Natural killer cell (primary cell): Measurements from ENCODE around the gene CCND3. TPM values are rescaled to one million over a fixed set of nuclear protein-coding genes. Genes with fewer than 3 reads are reported as not detected.
"Not testable (repeated sequence)": the region's sequence is repeated elsewhere in the genome, so short reads cannot be mapped to it uniquely, and the experiment has no call there.

Experiments used
- ATAC-seq, 3 donors: fragments of 150-1000 bp in 2 of 3; fragments of 200-7000 bp in 1 of 3; cut with Tn5 transposase; 1 replicate in 1 of 3; 2 replicates in 2 of 3; pipeline ENCODE4 v1.10.0; 2021; ENCODE audit warnings: mild to moderate bottlenecking in 2 of 3, moderate library complexity in 2 of 3
- DNase-seq, 2 donors: peaks; one replicate each; pipeline versions ENCODE4 v3.0.0 to v3.0.0-alpha.2; 2013 to 2021; ENCODE audit warnings: mixed read lengths in 1 of 2
- H3K27ac ChIP-seq: one replicate; pipeline ENCODE4 v1.5.1; 2013; ENCODE audit warnings: mild to moderate bottlenecking, low read length
- H3K27me3 ChIP-seq: one replicate; pipeline ENCODE4 v1.6.1; 2013; ENCODE audit warnings: low read length; ENCODE audit not compliant: control insufficient read depth, insufficient read depth
- H3K36me3 ChIP-seq: one replicate; pipeline ENCODE4 v1.6.1; 2013; ENCODE audit warnings: low read length; ENCODE audit not compliant: control insufficient read depth, insufficient read depth
- H3K4me1 ChIP-seq: one replicate; pipeline ENCODE4 v1.6.1; 2013; ENCODE audit warnings: low read length; ENCODE audit not compliant: control insufficient read depth, insufficient read depth
- H3K4me3 ChIP-seq: one replicate; pipeline ENCODE4 v1.5.1; 2013; ENCODE audit warnings: low read length
- H3K9me3 ChIP-seq: one replicate; pipeline ENCODE4 v1.6.1; 2013; ENCODE audit warnings: low read length; ENCODE audit not compliant: control insufficient read depth, insufficient read depth
- H3K27ac Mint-ChIP-seq, 2 donors: one replicate each; pipeline ENCODE4 v1.8.0; 2022; ENCODE audit warnings: mild to moderate bottlenecking in 2 of 2, mixed read lengths in 2 of 2, moderate library complexity in 1 of 2
- H3K27me3 Mint-ChIP-seq, 2 donors: one replicate each; pipeline ENCODE4 v1.8.0; 2022; ENCODE audit warnings: low read depth in 2 of 2, mixed read lengths in 2 of 2
- H3K36me3 Mint-ChIP-seq: one replicate; pipeline ENCODE4 v1.8.0; 2022; ENCODE audit warnings: mixed read lengths
- H3K4me1 Mint-ChIP-seq, 2 donors: one replicate each; pipeline ENCODE4 v1.8.0; 2022; ENCODE audit warnings: mixed read lengths in 2 of 2
- H3K4me3 Mint-ChIP-seq: one replicate; pipeline ENCODE4 v1.8.0; 2022; ENCODE audit warnings: mild to moderate bottlenecking, moderate library complexity, mixed read lengths
- H3K9me3 Mint-ChIP-seq, 2 donors: one replicate each; pipeline ENCODE4 v1.8.0; 2022; ENCODE audit warnings: mixed read lengths in 2 of 2
- CTCF ChIP-seq: fragments of 200-600 bp; IDR thresholded peaks from one replicate; pipeline ENCODE4 v1.8.0; 2022; ENCODE audit warnings: antibody characterized with exemption
- WGBS: methylation state at CpG from one replicate; pipeline ENCODE4 v1.1.7; 2013; ENCODE audit warnings: missing lambda C conversion rate; ENCODE audit not compliant: insufficient coverage; 5-methylcytosine and 5-hydroxymethylcytosine counted together
- intact Hi-C: fragments of 100-400 bp; cut with micrococcal nuclease; formaldehyde crosslinking; loops from one replicate; pipeline ENCODE4 v1.14.2; 2022
- total RNA-seq, 4 donors: library from RNA; stranded (reverse); fragments of 120-200 nt in 1 of 4; gene quantifications; one replicate each; pipeline versions ENCODE4 v1.2.3 to v1.2.4, GENCODE V29; 2013 to 2022

The CCND3 gene
- total RNA-seq, 3 donors from 2014 or later (not counting 1 experiment from before 2014, with no cell fraction given), result 409 to 438 (median 438) TPM

- Mint-ChIP-seq H3K4me1 (peaks cover 48 to 67% of the 10 kb centered on the region in 2 donors), H3K9me3 (no peaks in the 10 kb centered on the region), H3K36me3 (no peaks in the 10 kb centered on the region), H3K27me3 (no peaks in the 10 kb centered on the region), H3K4me3 (no peak overlapping the region), H3K27ac (peak overlapping the region; percentile 50 to 71)
- Histone ChIP-seq H3K36me3 (peaks cover 17% of the 10 kb centered on the region), H3K9me3 (no peaks in the 10 kb centered on the region), H3K4me3 (no peak overlapping the region), H3K27ac (no peak overlapping the region), H3K4me1 (peaks cover 28% of the 10 kb centered on the region), H3K27me3 (no peaks in the 10 kb centered on the region)
- no peak for TF ChIP-seq CTCF
- 100% methylated on average over 2 of the region's 2 CpGs for WGBS
- ATAC-seq (no peak), DNase-seq (no peak)
- intact Hi-C loops, result no loop called here
Observed at GRCh38 chr6:41954668-41955067, 13.1 kb upstream of the CCND3 start.

- peaks cover 14% of the 10 kb centered on the region for H3K36me3 ChIP-seq
- H3K4me3 Mint-ChIP-seq, result no peak overlapping the region
- H3K27me3 ChIP-seq, result no peaks in the 10 kb centered on the region
- DNase-seq (no peak), ATAC-seq (no peak)
- peaks cover 16% of the 10 kb centered on the region for H3K4me1 ChIP-seq
- H3K4me1 Mint-ChIP-seq, result peaks cover 33 to 47% of the 10 kb centered on the region in 2 donors
- no peak for TF ChIP-seq CTCF
- no peaks in the 10 kb centered on the region for H3K9me3 ChIP-seq
- no peak overlapping the region for H3K4me3 ChIP-seq
- peak overlapping the region; percentile 68 to 69 for H3K27ac Mint-ChIP-seq
- WGBS, result 90% methylated on average over 10 of the region's 10 CpGs
- no peaks in the 10 kb centered on the region for H3K9me3 Mint-ChIP-seq
- H3K27ac ChIP-seq, result no peak overlapping the region
- no peaks in the 10 kb centered on the region for H3K36me3 Mint-ChIP-seq
- intact Hi-C loops, result no loop called here
- H3K27me3 Mint-ChIP-seq, result no peaks in the 10 kb centered on the region
Observed at GRCh38 chr6:41947581-41948220, 6.1 kb upstream of the CCND3 start.

DNA sequence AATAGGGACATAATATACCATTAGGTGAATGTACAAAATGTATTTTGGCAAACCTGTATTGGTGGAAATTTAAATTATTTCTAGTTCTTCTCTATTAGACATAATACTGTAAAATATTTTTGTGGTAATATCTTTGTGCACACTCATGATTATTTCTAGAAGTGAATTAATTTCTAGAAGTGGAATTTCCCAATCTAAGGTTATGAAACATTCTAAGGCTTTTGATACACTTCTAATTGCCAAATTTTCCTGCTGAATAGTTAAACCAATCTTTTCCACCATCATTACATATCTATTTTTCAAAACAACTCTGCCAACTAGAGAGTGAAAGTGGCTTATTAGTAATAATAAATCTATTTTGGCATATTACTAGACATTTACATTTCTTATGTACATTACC lies 1.8 kb upstream of the CCND3 start:
- H3K9me3 ChIP-seq, result no peaks in the 10 kb centered on the region
- H3K4me1 ChIP-seq, result peaks cover 41% of the 10 kb centered on the region
- H3K4me3 Mint-ChIP-seq, result peak overlapping the region; percentile 28
- peaks cover 48 to 60% of the 10 kb centered on the region in 2 donors for H3K4me1 Mint-ChIP-seq
- H3K27ac ChIP-seq, result no peak overlapping the region
- H3K4me3 ChIP-seq, result no peak overlapping the region
- H3K27ac Mint-ChIP-seq, result peak overlapping the region in 1 of 2 donors; percentile 46
- intact Hi-C loops, result no loop called here
- DNase-seq (no peak), ATAC-seq (no peak)
- no peaks in the 10 kb centered on the region for H3K9me3 Mint-ChIP-seq
- no peaks in the 10 kb centered on the region for H3K27me3 ChIP-seq
- no peaks in the 10 kb centered on the region for H3K27me3 Mint-ChIP-seq
- peaks cover 8% of the 10 kb centered on the region for H3K36me3 ChIP-seq
- H3K36me3 Mint-ChIP-seq, result no peaks in the 10 kb centered on the region
- TF ChIP-seq CTCF, result no peak

DNA sequence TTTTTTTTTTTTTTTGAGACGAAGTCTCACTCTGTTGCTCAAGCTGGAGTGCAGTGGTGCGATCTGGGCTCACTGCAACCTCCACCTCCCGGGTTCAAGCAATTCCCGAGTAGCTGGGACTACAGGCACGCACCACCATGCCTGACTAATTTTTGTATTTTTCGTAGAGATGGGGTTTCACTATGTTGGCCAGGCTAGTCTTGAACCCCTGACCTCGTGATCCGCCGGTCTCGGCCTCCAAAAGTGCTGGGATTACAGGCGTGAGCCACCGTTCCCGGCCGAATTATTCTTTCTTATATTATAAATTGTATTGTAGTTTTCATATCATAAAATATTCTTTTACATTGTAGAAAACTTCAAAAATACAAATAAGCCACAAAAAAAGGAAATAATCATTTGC lies 1.3 kb upstream of the CCND3 start:
- ATAC-seq, H3K4me3 Mint-ChIP-seq, intact Hi-C loops, H3K4me3 ChIP-seq, H3K36me3 ChIP-seq, DNase-seq, H3K27me3 ChIP-seq, H3K27ac ChIP-seq, H3K36me3 Mint-ChIP-seq, H3K27me3 Mint-ChIP-seq, H3K9me3 Mint-ChIP-seq, H3K9me3 ChIP-seq: not testable (repeated sequence)
- 93% methylated on average over 10 of the region's 14 CpGs for WGBS
- Mint-ChIP-seq H3K27ac (peak overlapping the region; percentile 88 to 90), H3K4me1 (peaks cover 49 to 62% of the 10 kb centered on the region in 2 donors)
- H3K4me1 ChIP-seq, result peaks cover 47% of the 10 kb centered on the region
